IPS-NIHi7 (cell line): ENCODE measurements around the gene HLF.

Experiments used
- DNase-seq: peaks from one replicate; pipeline ENCODE4 v3.0.0; 2012; ENCODE audit warnings: mixed read lengths; ENCODE audit errors: extremely low spot score

The HLF gene

DNA sequence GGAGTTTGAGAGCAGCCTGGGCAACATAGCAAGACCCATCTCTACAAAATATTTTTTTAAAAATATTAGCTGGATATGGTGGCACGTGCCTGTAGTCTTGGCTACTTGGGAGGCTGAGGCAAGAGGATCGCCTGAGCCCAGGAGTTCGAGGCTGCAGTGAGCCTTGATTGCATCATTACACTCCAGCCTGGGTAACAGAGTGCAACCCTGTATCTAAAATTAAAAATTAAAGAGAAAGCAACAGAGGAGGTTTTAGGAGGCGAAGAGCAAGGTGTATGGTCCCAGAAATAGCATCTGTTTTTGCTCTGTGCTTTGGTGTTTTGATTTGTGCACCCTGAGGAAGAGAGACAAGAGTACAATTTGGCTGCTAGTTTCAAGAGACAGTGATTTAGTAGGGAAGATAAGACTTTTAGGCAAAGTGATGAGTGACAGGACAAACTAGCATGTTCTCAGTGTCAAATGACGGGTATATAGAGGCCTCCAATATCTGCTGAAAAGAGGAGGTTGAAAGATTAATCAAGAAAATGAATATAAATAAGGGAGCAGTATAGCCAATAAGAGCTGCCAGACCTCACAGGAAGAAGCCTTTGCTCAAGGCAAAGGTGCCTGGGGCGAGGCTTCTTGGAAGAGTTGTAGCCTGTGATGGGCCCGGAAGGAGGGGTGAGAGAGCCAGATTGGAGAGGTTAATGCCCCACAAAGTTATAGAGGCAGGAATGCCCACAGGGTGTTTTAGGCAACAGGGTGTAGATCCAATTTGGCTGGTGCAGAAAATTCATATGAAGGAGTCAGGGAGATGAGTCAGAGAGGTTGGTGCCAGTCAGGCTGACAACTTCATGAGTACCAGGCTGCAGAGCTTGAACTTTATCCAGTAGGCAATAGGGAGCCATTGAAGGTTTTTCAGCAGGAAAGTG is 11.4 kb downstream of the HLF start:
- DNase-seq, result no peak

DNA sequence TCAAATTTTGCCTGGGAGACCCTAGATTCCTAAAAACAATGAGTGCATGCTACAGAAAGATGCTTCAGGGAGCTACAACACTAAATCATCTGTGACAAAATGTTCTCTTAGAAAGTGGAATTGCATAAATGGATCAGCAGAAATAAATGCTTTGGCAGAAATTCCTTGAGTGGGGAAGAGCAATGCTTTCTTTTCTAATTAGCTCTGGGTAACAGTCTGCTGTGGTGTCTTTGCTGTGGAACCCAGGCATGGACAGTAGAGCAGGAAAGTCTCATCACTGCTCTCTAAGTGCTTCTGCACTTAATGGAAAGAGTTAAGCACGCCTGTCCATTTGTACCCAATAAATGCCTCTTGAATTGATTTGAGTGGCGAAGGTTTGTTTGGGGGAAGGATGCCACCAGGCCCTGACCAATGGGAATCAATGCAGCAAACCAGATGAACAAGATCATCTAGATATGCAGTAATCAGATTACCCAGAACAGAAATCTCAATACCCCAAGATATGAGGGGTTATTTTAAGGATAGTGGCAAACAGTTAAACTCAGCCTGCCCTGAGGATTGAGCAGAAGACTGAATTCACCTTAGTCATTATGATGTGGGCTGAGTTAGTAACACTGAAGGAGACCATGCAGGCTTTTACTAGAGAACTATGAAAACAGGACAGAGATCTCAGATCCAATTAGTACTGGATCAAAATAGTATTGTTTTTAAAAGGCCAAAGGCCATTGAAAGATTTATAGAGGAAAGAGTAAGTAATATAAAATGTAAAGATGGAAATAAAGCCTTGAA is 13.6 kb downstream of the HLF start:
- DNase-seq, result no peak

DNA sequence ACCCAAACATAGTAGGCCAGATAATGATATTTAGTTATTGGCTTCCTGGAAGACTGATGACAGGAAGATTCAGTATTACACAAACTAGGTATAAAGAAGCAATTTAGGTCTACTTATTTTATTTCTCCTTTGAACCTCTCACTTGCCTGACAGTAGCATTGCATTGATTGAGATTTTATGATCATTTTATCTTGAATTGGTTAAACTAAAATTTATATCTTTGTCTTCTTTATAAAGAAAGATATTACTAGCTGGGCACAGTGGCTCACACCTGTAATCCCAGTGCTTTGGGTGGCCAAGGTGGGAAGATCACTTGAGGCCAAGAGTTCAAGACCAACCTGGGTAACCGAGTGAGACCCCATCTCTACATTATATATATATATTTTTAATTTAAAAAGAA is 14.4 kb downstream of the HLF start:
- DNase-seq, result no peak

DNA sequence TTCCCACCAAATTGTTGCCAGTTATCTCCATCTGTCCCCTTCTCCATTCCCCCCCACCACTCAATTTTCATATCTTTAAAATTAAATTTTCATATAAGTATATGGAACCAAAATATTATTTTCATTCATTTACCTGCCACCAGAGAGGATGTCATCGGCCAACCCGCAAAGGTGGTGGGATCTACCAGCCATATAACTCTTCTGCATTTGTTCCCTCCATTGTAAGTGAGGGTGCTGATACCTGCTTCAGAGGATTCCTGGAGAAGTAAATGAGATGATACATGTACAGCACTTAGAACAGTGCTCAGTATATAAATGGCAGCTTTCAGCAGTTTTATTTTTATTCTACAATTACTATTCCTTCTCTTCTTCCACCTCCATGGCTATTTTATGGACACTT is 15.0 kb downstream of the HLF start:
- no peak for DNase-seq

DNA sequence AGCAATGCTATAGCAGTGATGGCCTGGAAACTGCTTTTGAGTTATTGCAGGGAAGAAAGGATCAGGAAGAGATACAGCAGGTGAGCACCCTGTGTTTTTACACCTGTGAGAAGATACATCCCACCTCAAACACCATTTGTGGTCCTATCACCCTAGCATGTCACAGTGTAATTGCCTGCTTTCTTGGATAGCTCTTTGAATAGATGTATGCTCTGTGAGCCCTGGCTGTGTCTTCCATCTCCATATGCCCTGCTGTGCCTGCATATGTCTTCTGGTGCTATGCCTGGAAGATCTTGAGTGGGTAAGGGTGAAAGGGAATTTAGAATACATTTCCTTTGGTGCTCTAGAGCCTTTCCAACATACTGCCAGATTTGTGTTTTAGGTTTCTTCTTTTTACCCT is 15.5 kb downstream of the HLF start:
- no peak for DNase-seq

DNA sequence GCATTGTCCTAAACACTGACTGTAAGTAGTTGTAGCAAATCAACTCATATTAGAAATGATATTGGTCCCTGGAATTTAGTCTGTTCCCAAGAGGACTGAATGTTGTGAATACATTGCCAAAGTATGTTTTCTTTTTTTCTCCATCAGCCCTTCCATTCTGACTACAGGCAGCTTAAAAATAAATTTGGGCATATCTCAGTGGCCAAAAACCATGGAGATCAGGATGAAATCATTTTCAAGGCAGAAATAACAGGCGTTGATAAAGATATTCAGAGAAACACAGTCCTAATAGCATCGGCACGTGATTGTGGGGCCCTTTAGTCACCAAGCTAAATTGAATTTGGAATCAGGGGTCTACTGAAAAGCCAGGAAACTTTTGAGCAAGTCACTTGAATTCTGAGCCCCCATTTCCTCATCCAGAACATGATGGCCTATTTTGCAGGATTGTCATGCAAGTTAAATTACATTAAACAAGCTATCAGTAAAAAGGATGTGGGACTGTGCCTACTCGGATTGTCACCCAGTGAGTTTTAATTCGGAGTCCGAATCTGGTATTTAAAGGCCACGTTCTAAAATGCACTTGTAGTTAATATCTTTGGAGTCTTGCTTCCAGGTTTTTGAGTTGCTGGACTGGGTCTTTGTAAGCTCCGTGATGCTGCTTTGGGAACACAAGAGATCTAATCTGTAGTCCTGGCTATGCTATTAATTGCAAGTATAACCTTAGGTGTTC is 17.1 kb downstream of the HLF start:
- no peak for DNase-seq

DNA sequence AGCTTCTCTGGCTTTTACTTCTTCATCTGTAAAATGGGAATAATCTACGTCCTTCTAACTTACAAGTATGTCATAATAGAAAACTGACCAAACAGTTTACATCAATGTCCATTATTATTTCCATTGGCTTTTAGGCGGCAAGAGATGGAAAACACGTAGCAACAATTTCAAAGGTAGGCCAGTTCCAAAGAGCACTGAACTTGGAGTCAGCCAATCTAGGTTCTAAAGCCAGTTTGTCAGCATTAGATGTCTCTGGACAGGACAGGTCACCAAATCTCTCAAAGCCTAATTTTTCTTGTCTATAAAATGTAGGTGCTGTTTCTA is 17.6 kb downstream of the HLF start:
- no peak for DNase-seq

DNA sequence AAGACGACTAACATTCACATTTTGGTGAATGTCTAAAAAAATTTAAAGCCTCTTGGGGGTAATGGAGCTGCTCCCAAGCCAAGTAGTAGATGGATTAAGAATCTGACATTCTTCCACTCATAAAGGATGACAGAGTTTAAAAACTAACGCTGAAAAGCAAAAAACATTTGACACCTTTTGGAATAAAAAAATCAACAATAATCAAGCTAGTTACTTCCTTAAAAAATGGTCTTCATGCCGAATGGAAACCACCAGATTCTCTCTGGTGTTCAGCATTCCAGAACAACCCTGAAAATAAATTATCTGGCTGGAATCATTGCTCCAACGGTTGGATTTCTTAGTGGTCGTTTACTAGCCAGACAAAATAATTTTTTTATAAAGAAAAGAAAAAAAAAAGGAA is 18.0 kb downstream of the HLF start:
- DNase-seq, result no peak

DNA sequence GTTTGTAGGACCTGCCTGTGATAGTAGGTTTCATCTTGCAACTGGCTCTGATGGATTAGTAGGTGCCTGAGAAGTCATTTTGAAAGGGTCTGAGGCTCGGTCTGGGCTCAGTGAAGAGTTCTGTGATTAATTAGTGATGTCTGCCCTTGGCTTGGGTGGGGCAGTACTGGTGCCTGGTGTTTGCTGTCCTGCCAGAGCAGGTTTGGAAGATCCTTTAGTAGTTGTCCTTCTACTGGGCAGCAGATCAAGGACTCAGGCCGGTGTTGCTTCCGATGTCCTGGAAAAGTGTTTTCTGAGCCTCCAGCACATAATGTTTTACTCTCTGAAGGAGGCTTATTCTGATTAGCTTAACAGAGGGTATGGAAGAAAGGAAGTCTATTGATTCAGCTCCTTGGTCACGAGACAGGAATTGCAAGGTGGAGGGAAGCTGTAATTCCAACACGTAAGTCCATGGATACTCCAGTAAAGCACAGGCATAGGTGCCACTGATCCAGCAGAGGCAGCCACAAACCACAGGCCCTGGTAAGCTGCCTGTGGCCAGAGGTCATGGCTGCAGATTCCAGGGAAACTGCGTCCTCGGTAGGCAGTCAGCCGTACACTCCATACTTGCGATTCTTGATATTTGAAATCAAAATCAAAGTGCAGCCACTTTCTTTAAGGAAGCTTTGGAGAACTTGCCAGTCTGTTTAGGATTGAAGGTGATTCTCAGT is 18.7 kb downstream of the HLF start:
- DNase-seq, result no peak

DNA sequence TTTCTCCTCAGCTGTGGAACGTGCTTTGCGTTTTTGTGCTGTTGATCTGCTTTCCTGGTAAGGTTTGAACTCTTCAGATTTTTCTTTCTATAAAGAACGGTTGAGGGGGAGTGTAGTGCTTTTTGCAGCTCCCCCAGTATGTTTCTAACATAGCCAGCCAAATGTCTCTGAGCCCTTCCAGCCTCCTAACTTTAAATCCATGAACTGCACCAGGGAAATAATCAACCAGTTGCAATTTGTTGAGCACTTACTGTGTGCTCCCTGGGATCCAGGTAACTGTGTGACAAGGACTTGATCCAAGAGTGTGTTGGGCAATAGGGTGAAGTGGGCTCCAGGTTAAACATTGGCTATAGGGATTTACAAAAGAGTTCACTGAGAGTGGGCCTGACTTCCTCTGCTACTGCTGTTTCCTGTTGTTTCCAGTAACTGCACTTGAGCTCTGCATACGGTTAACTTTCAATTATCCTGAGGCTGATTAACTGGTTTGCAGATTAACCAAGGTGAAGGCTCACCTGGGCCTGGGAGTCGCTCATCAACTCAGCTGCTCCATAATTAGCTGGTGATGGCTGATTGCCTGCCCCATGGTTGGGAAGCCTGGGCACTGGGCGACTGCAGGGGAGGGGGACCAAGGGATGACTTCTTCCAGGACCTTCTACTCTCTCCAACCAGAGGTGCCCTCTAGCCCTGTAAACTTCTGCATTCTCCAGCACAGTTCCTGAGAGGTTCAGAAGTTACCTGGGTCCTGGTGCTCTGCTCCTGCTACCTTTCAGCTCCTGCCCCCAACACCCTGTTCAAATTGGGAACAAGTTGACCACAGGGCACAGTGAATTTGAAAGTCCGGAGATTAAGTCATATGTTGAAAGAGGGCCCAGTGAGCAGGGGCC is 19.5 kb downstream of the HLF start:
- no peak for DNase-seq

DNA sequence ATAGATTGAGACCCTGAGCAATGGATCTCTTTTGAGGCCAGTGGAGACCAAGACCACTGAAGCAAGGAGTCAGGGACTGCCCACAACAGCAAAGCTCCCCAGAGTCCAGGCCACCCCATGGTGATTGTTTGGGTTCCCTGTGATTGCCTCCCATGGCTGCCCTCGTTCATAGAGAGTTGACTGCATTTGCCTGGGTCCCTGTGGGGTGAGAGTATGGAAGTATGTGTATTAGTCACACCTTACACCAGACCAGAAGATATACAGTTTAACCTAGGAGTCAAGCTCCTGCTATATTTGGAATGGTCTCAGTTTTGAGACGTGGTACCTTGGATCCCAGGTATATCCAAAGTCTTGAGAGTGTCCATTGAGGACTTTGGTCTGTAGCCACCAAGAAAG is 20.2 kb downstream of the HLF start:
- DNase-seq, result no peak

DNA sequence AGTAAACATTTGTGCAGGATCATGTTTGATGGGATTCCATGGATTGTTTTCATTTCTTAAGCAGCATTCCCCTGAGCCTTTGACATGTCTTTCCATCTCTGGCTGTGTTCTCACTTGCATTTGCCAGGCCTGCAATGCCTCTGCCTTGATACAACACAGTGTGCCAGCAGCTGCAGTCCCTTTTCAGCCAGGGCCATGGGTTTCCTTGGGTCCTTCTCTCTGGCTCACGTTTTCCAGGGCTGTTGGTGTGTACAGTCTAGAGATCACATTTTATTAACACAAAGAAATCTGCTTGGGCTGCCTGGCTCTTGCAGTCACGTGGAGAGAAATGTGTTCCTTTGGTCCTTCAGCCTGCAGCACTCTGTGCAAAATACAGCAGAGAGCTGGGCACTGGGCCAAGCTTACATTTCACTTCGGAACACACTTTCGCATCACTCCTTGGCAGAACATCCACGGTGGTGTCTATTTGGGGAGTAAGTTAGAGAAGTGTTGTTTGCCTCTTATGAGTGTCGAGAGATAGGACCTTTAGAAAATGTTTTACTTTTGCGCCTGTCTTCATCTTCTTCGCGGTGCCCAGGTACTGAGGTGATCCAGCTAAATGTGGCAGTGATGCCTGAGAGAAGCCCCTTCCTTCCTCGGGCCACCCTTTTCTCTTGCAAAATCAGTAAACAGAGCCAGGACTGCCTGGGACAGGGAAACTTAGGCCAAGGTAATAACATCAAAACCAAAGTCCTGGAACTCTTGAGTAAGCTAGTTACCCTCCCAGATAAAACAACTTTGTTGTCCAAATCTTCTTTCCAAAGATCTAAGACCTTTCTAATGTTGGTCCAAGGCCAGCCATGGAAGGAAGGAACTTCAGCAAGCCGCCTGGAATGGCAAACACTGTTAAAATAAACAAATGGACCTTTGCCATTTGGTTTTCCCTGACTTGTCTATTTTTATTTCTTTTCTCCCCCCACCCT is 20.9 kb downstream of the HLF start:
- DNase-seq, result no peak

DNA sequence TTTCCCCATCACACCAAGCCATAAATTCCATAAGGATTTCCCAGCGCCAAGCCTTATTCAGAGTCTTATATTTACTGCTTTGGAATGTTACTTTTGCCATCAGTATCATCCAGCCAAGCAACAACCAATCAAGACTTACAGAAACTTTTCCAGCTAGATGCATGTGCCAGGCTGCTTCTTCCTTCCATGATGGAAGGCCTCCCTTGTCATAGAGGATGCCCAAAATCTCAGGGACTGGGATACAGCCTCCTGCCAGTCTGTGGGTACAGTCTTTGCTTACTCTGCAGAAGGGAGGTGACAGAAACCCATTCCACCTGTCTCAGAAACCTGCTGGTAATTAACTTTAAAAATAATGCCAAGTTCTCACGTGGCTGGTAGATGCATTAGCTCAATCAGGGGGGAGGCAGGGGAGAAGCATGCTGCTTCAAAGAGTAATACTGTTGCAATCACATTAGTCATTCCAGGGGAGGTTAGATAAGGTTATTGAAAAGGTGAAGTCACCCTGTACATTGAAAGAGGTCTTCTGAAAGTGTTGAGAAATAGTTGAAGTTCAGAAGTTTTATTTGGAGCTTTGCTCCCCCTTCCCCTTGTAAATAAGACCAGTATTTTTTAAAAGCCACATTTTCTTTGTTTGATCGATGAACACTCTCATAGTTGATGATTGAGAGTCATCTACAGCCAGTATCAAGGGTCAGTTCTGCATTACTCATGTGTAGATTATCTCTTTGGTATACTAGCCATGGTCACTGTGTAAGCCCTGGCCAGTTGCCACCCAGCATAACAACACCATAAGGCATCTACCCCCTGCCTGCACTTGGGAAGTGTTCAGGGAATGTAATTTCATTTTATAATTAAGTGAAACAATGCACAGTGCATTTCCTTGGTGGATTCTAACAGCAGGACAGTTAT is 22.2 kb downstream of the HLF start:
- no peak for DNase-seq

DNA sequence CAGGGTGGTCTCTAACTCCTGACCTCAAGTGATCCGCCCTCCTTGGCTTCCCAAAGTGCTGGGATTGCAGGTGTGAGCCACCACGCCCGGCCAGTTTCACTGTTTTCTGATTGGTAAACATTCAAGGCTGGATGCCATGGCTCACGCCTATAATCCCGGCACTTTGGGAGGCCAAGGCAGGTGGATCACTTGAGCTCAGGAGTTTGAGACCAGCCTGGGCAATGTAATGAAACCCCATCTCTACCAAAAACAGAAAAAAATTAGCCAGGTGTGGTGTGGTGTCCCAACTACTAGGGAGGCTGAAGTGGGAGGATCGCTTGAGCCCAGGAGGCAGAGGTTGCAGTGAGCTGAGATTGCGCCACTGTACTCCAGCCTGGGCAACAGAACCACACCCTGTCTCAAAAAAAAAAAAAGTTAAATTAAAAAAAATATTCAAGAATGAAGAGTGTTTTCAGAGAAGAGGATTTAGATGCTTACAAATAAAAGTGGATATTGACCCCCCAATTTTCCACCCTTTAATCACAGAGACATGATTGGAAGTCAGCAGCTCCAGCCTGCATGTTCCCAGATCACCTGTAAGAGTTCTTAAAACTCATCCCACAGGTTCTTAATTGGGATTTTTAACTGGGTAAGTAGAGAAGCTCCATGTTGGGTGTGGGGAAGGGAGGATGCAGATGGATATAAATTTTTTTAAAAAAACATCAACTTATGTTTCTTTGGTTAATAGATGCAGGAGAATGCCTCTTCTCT is 23.8 kb downstream of the HLF start:
- no peak for DNase-seq

DNA sequence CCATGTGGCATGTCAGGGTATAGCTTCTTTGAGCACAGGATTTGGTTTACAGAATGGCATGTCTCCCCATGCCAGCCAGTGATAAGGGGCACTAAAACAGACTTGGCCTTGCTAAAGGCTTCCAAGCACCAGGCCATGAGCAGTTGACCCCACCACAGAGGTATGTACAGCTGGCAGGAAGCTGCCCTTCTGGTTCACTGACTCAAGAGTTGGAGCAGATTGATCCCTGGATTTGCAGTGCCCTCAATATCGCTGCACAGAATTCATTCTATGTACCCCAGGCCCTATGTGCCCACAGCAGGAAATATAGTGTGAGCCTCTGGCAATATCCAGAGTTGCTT is 24.3 kb downstream of the HLF start:
- no peak for DNase-seq

DNA sequence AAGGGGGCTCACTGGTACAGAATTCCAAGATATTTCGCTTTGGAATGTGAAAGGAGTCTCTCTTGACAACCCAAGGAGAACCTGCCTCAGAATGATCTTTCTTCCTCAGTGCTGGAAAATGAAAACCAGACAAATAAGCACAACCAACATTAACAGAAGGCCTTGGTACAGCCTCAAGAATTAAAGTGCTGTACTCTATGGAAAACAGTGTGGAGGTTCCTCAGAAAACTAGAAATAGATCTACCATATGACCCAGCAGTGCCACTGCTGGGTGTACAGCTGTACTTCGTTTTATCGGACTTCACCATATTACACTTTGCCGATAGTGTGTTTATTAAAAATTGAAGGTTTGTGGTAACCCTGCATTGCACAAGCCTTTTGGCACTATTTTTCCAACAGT is 25.2 kb downstream of the HLF start:
- DNase-seq, result no peak

DNA sequence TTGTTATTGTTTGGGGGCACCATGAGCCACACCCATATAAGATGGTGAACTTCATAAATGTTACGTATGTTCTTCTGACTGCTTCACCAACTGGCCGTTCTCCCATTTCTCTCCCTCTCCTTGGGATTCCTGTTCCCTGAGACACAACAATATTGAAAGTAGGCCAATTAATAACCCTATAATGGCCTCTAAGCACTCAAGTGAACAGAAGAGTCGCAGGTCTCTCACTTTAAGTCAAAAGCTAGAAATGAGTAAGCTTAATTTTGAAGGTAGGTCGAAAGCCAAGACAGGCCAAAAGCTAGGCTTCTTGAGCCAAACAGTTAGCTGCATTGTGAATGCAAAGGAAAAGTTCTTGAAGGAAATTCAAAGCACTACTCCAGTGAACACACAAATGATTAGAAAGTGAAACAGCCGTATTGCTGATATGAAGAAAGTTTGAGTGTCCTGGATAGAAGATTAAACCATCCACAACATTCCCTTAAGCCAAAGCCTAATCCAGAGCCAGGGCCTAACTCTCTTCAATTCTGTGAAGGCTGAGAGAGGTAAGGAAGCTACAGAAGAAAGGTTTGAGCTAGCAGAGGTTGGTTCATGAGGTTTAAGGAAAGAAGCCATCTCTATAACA is 25.8 kb downstream of the HLF start:
- no peak for DNase-seq

DNA sequence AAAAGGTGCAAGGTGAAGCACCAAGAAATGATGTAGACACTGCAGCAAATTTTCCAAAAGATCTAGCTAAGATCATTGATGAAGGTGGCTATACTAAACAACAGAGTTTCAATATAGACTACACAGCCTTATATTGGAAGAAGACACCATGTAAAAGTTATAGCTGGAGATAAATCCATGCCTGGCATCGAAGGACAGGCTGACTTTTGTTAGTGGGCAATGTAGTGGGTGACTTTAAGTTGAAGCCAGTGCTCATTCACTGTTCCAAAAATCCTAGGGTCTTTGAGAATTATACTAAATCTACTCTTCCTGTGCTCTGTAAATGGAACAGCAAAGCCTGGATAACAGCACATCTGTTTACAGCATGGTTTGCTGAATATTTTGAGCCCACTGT is 26.4 kb downstream of the HLF start:
- DNase-seq, result no peak
